ENCODE data around the gene HOXA1.

Gene HOXA1

DNA sequence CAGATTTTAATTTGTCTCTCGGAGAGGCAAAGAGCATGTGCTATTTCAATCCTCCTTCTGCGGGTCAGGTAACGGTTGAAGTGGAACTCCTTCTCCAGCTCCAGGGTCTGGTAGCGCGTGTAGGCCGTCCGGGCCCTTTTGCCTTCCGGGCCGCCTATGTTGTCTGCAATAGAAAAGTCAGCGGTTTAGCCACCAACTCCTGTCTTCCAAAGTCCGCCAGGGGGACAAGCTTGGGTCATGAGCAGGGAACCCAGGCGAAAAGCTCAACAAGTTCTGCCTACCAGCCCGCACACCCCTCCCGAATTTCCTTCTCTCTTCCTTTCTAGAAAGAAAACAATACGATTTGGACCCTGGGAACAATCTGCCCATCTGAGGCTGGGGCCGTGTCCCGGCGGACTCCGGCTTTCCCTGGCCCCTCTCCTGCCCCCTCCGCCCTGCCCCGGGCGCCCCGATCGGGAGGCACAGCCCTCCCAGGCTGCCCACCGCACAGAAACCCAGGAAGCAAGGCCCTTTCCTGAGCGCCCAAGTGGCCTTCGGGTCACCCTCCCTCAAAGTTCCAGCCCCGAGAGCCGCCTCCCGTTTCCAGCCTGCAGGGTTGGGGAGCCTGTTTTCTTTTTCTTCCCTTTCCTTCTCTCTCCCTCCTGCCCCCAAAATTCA lies 46.3 kb upstream of the HOXA1 start:
- H3K27ac ChIP-seq: no peak overlapping the region
- TF ChIP-seq, protein P1, sequence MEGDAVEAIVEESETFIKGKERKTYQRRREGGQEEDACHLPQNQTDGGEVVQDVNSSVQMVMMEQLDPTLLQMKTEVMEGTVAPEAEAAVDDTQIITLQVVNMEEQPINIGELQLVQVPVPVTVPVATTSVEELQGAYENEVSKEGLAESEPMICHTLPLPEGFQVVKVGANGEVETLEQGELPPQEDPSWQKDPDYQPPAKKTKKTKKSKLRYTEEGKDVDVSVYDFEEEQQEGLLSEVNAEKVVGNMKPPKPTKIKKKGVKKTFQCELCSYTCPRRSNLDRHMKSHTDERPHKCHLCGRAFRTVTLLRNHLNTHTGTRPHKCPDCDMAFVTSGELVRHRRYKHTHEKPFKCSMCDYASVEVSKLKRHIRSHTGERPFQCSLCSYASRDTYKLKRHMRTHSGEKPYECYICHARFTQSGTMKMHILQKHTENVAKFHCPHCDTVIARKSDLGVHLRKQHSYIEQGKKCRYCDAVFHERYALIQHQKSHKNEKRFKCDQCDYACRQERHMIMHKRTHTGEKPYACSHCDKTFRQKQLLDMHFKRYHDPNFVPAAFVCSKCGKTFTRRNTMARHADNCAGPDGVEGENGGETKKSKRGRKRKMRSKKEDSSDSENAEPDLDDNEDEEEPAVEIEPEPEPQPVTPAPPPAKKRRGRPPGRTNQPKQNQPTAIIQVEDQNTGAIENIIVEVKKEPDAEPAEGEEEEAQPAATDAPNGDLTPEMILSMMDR (IDR thresholded peaks at IDR 0.05): no peak
- TF ChIP-seq ZFX (IDR thresholded peaks at IDR 0.05; ENCODE audit: borderline replicate concordance): no peak

- TF ChIP-seq, protein P1 (IDR thresholded peaks at IDR 0.05): no peak
- TF ChIP-seq ZFX (IDR thresholded peaks at IDR 0.05; ENCODE audit: borderline replicate concordance): no peak
- H3K27ac ChIP-seq: no peak overlapping the region
Measured at GRCh38 chr7:27141137-27141922, 45.5 kb upstream of the HOXA1 start.

GRCh38 chr7:27140126-27140857 lies 44.5 kb upstream of the HOXA1 start:
- no peak overlapping the region for H3K27ac ChIP-seq
- TF ChIP-seq ZFX (IDR thresholded peaks at IDR 0.05; ENCODE audit: borderline replicate concordance): no peak
- TF ChIP-seq, protein P1 (IDR thresholded peaks at IDR 0.05): no peak

- no peak for TF ChIP-seq ZFX (IDR thresholded peaks at IDR 0.05; ENCODE audit: borderline replicate concordance)
- no peak overlapping the region for H3K27ac ChIP-seq
Measured at GRCh38 chr7:27139334-27140125, 43.7 kb upstream of the HOXA1 start.

DNA sequence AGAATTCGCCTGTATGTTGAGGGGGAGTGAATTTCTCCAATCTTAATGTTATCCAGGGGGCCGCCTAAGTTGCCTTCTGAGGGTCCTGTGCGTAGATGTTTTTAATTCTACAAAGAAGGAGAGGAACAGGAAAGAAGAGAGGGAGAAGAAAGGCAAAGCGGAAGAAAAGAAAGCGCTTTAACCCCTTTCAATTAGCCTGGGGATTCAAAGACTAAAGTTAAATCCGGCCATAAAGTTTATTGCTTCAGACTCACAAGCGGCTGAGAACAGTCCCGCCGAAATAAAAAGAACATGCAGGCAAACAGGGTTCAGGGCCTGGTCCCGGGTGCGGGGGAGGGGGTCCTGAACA lies 43.2 kb upstream of the HOXA1 start:
- H3K27ac ChIP-seq: no peak overlapping the region

GRCh38 chr7:27138472-27138871 lies 42.7 kb upstream of the HOXA1 start:
- no peak for TF ChIP-seq ZFX (IDR thresholded peaks at IDR 0.05; ENCODE audit: borderline replicate concordance)
- TF ChIP-seq, protein P1 (IDR thresholded peaks at IDR 0.05): no peak
- no peak overlapping the region for H3K27ac ChIP-seq

More for the DNA sequence above, 43.2 kb upstream of the HOXA1 start:
- TF ChIP-seq, protein P1 (IDR thresholded peaks at IDR 0.05): no peak
- TF ChIP-seq ZFX (IDR thresholded peaks at IDR 0.05; ENCODE audit: borderline replicate concordance): no peak

- TF ChIP-seq ZFX (IDR thresholded peaks at IDR 0.05; ENCODE audit: borderline replicate concordance): no peak
- TF ChIP-seq, protein P1 (IDR thresholded peaks at IDR 0.05): no peak
- H3K27ac ChIP-seq: no peak overlapping the region
Measured at GRCh38 chr7:27137640-27138315, 42.0 kb upstream of the HOXA1 start.
